GM13977 (cell line): ENCODE measurements around the gene SEMA5B.

Experiments used
- DNase-seq: peaks from one replicate; pipeline ENCODE4 v3.0.0; 2012; ENCODE audit warnings: low spot score
- in situ Hi-C: fragments of 300-500 bp; cut with MboI; formaldehyde crosslinking; loops from one replicate; pipeline ENCODE4 v1.12.0; 2022; ENCODE audit warnings: low sequenced_read_pairs, low pct_unique_long_range_greater_than_20kb, mixed read lengths, inconsistent platforms; ENCODE audit not compliant: unreplicated experiment
- TF ChIP-seq, protein P1 (sequence below): IDR thresholded peaks from 2 replicates; pipeline ENCODE4 v1.5.1; 2012; ENCODE audit warnings: mild to moderate bottlenecking, control low read depth; ENCODE audit not compliant: insufficient read depth; ENCODE audit errors: extremely low read depth, missing control alignments

Gene SEMA5B

DNA sequence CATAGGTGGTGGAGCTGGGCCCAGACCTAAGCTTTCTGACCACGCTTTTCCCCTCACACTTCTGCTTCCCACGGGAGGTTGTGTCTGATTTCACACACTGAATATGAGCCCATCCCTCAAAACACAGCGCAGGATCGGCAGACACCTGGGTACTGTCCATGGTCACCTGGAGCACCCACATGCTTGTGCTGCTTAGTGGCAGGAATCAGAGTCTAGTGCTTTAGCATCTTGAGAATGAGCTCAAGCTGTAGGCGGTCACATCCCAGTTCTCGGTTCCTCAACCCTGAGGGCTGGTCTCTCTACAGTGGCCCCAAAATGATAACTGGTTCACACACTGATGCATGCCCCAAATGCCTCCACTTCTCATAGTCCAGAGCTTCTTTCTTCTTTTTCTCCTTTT, 111.0 kb downstream of the SEMA5B start:
- TF ChIP-seq, protein P1, sequence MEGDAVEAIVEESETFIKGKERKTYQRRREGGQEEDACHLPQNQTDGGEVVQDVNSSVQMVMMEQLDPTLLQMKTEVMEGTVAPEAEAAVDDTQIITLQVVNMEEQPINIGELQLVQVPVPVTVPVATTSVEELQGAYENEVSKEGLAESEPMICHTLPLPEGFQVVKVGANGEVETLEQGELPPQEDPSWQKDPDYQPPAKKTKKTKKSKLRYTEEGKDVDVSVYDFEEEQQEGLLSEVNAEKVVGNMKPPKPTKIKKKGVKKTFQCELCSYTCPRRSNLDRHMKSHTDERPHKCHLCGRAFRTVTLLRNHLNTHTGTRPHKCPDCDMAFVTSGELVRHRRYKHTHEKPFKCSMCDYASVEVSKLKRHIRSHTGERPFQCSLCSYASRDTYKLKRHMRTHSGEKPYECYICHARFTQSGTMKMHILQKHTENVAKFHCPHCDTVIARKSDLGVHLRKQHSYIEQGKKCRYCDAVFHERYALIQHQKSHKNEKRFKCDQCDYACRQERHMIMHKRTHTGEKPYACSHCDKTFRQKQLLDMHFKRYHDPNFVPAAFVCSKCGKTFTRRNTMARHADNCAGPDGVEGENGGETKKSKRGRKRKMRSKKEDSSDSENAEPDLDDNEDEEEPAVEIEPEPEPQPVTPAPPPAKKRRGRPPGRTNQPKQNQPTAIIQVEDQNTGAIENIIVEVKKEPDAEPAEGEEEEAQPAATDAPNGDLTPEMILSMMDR, result no peak
- DNase-seq, result peak; percentile 70
- in situ Hi-C loops, result no loop called here

DNA sequence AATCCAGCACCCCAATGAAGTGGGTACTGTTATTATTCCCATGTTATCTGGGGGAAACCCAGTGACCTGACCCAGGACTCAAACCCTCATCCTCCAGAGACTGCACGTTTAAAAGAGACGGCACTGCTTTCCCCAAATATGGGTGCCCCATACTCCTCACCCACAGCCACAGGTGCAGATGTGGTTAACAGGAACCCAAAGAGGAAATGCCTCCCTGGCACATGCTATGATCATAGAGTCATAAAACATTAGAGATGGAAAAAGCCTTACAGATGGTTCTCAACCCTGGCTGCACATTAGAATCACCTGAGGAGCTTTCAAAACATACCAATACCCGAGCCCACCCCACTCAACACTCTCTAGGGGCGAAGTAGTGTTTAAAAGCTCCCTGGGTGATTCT, 111.5 kb downstream of the SEMA5B start:
- DNase-seq, result peak; percentile 17
- TF ChIP-seq, protein P1, result no peak
- in situ Hi-C loops, result no loop called here

DNA sequence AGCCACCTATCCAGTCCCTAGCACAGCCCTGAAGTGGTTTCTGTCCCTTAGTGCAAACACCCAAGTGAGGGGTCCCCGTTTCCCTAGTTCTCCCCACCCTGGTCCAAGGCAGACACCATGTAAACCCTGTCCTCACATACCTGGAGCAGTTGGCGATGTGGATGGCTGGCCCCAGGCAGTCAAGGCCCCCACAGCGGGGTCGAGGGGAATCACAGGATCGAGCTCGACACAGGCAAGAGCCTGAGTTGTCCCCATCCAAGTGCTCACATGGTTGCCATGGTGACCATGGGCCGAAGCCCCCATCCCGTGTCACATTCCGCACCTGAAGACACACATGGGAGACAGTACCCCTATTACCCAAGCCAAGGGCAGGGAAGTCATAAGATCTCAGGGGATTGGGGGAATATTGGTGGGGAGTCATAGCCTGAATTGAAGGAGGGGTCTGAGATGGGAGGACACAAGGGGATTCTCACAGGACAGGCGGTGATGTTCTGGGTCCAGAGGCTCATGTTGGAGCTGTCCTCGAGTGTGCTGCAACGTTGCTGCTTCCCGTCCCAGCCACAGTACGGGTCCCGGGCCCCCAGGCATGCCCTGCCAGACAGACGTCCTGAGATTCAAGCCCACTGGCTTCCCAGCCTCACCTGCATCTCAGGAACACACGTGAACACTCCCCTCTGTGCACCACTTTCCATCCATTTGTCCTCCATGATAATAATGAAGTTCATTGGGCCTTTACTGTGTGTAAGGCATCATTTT, 112.1 kb downstream of the SEMA5B start:
- in situ Hi-C loops, result no loop called here
- peak; percentile 12 for DNase-seq

DNA sequence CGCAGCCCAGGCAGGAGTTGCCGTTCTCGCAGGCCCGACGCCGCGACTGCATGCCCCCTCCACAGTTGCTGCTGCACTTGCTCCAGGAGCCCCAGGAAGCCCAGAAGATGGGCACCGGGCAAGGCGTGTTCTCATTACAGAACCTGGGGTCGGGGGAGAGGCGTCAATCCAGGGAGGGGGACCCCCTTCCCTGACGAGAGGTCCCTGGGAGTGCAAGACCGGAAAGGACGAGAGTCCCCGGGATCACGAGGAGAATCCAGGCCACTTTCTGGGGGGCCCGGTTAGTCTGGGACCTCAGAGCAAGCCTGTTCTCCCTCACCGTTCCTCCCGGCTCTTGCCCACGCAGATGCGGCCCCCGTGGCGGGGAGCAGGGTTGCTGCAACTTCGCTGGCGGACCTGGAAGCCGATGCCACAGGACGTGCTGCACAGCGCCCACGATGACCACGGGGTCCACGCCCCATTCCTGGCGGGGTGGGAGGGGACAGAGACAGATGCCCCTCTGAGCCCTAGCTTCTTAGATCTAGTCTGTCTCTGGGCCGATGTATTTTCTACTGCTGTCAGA, 113.9 kb downstream of the SEMA5B start:
- TF ChIP-seq, protein P1, result no peak
- in situ Hi-C loops, result no loop called here

More for the DNA sequence above, 112.1 kb downstream of the SEMA5B start:
- TF ChIP-seq, protein P1, result no peak

DNA sequence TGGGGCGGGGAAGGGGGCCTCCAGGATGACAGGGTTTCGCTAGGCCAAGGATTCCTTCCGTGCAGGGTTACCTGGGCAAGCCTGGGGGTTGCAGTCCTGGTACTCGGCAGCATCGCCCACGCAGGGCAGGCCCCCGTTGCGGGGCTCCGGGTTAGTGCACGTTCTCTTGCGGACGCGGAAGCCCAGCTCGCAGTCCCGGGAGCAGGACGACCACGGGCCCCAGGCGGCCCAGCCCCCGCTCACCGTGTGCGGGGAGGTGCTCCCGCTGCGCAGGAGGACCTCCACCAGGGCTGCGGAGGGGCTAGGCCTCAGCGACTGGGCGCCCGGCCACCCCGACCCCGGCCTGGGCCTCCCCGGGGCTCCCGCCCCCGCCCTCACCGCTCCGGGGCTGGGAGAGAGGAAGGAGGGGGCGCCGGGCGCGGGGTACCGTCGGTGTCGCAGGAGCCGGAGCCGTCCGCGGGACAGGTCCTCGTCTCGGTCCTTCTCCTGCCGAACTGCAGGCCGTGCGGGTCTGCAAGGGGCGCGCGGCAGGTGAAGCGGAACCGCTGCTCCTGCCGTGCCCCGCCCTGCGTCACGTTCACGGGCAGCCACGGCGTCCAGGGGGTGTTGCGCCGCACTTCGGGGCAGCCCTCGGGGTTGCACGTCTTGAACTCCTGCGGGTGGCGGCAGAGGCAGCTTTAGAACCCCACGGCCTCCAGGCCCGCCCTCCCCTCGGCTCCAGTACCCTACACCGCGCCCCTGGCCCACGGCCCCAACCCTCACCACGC, 114.6 kb downstream of the SEMA5B start:
- in situ Hi-C loops, result no loop called here
- DNase-seq, result peak; percentile 12
- TF ChIP-seq, protein P1, result no peak

More for the DNA sequence above, 113.9 kb downstream of the SEMA5B start:
- DNase-seq, result peak; percentile 17

DNA sequence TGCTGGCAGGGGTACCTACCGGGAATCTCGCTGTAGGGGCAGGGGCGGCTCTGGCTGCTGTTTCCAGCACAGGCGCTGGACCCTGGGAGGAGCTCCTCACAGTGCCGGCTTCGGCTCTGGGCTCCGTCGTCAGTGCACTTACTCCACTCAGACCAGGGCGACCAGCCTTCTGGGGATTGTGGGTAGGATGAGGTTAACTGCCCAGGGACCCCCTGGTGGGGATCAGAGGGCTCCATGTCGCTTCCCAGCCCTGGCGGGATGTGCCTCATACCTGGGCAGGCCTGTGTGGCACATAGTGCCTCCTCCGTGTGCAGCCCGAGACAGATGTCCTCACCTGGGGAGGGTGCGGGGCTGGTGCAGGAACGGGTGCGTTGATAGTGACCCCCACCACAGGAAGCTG, 115.7 kb downstream of the SEMA5B start:
- TF ChIP-seq, protein P1, result no peak
- in situ Hi-C loops, result no loop called here
- peak; percentile 9 for DNase-seq
